ENCODE results near the gene TIMM10. TPM values are rescaled to one million over a fixed set of nuclear protein-coding genes. Genes with fewer than 3 reads are reported as not detected.

The TIMM10 gene
- 10 to 100 TPM; 45.8 to 59.3 (median 52.2) TPM for polyA plus RNA-seq (ENCODE audit: insufficient read length in 4 of 4)

GRCh38 chr11:57530596-57531507 is at the start of gene TIMM10:
Gene TIMM10 (minus strand): TSS chr11:57530754. CDS start chr11:57530189, 565 bp downstream.
- peak; percentile 78 to 91 (median 86) for DNase-seq (ENCODE audit: low read depth in 4 of 4, low spot score in 2 of 4)

- no peak for DNase-seq (ENCODE audit: low read depth in 4 of 4, low spot score in 2 of 4)
Measured at GRCh38 chr11:57574061-57574460, 43.5 kb upstream of the TIMM10 start.

GRCh38 chr11:57571606-57572005 is 41.1 kb upstream of the TIMM10 start:
- DNase-seq (ENCODE audit: low read depth in 4 of 4, low spot score in 2 of 4): no peak

- peak; percentile 66 to 79 (median 71) for DNase-seq (ENCODE audit: low read depth in 4 of 4, low spot score in 2 of 4)
Measured at GRCh38 chr11:57568330-57568766, 37.8 kb upstream of the TIMM10 start.

GRCh38 chr11:57567515-57568329 is 37.2 kb upstream of the TIMM10 start, which contains the start of gene UBE2L6:
Gene UBE2L6 (minus strand): TSS chr11:57567672. CDS start chr11:57567611, 61 bp downstream.
- DNase-seq (ENCODE audit: low read depth in 4 of 4, low spot score in 2 of 4): peak in 3 of 4 donors; percentile 39 to 48 (median 39)

- peak in 3 of 4 donors; percentile 17 to 23 (median 19) for DNase-seq (ENCODE audit: low read depth in 4 of 4, low spot score in 2 of 4)
Measured at GRCh38 chr11:57566905-57567514, 36.5 kb upstream of the TIMM10 start.

- DNase-seq (ENCODE audit: low read depth in 4 of 4, low spot score in 2 of 4): peak in 1 of 4 donors; percentile 33
Measured at GRCh38 chr11:57566005-57566904, 35.7 kb upstream of the TIMM10 start.

- no peak for DNase-seq (ENCODE audit: low read depth in 4 of 4, low spot score in 2 of 4)
Measured at GRCh38 chr11:57562596-57562995, 32.0 kb upstream of the TIMM10 start.

GRCh38 chr11:57560146-57560545 is 29.6 kb upstream of the TIMM10 start:
- DNase-seq (ENCODE audit: low read depth in 4 of 4, low spot score in 2 of 4): no peak

GRCh38 chr11:57556041-57556440 is 25.5 kb upstream of the TIMM10 start:
- no peak for DNase-seq (ENCODE audit: low read depth in 4 of 4, low spot score in 2 of 4)

GRCh38 chr11:57555393-57555792 is 24.8 kb upstream of the TIMM10 start:
- no peak for DNase-seq (ENCODE audit: low read depth in 4 of 4, low spot score in 2 of 4)

GRCh38 chr11:57552479-57552878 is 21.9 kb upstream of the TIMM10 start:
- DNase-seq (ENCODE audit: low read depth in 4 of 4, low spot score in 2 of 4): no peak

- DNase-seq (ENCODE audit: low read depth in 4 of 4, low spot score in 2 of 4): no peak
Measured at GRCh38 chr11:57551941-57552340, 21.4 kb upstream of the TIMM10 start.

GRCh38 chr11:57549983-57550382 is 19.4 kb upstream of the TIMM10 start:
- no peak for DNase-seq (ENCODE audit: low read depth in 4 of 4, low spot score in 2 of 4)

GRCh38 chr11:57547854-57548377 is 17.4 kb upstream of the TIMM10 start:
- no peak for DNase-seq (ENCODE audit: low read depth in 4 of 4, low spot score in 2 of 4)

- DNase-seq (ENCODE audit: low read depth in 4 of 4, low spot score in 2 of 4): no peak
Measured at GRCh38 chr11:57546869-57547475, 16.4 kb upstream of the TIMM10 start.

GRCh38 chr11:57546451-57546850 is 15.9 kb upstream of the TIMM10 start:
- no peak for DNase-seq (ENCODE audit: low read depth in 4 of 4, low spot score in 2 of 4)

- no peak for DNase-seq (ENCODE audit: low read depth in 4 of 4, low spot score in 2 of 4)
Measured at GRCh38 chr11:57545883-57546282, 15.3 kb upstream of the TIMM10 start.

- no peak for DNase-seq (ENCODE audit: low read depth in 4 of 4, low spot score in 2 of 4)
Measured at GRCh38 chr11:57544566-57544965, 14.0 kb upstream of the TIMM10 start.

Measured in left renal cortex interstitium (tissue), 4 donors.